D721Med (cell line): ENCODE results near the gene ARMH3.

Experiments
- DNase-seq: peaks from one replicate; pipeline ENCODE4 v3.0.0; 2011; ENCODE audit warnings: low spot score; ENCODE audit not compliant: insufficient read length
- FAIRE-seq: peaks from 2 replicates; lab custom pipeline; 2011; peaks lifted over from hg19 to GRCh38; lab: Jason Lieb, UNC
- TF ChIP-seq, protein P1 (sequence below): IDR thresholded peaks from 2 replicates; pipeline ENCODE4 v1.5.1; 2012; ENCODE audit warnings: mild to moderate bottlenecking, control low read depth; ENCODE audit not compliant: insufficient read depth; ENCODE audit errors: missing control alignments

Gene ARMH3

DNA sequence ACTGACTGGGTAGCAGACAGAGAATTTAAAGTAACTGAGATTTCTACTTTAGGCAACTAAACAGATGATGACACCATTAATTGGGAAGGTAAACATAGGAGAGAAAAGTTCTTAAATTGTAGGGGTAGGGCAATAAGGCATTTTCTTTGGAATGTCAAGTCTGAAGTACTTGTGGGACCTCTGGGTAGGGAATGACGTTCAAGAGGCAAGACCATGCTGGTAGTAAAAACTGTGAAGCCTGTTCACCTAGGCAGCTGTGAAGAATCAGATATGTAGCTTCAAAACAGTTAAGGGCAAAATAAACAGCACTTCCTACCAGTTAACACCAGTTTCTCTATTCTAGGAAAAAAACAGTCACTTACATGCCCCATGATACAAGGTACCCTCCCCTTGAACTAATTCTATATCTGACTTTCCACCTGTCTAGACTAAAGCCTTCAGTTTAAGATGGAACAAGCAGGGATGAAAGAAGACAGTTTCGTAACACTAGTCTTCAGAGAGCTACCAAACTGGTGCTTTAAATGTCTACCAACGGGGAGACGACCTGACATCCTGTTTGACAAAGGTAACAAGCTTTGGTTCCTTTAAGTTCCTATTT lies 149.3 kb downstream of the ARMH3 start:
- TF ChIP-seq, protein P1, sequence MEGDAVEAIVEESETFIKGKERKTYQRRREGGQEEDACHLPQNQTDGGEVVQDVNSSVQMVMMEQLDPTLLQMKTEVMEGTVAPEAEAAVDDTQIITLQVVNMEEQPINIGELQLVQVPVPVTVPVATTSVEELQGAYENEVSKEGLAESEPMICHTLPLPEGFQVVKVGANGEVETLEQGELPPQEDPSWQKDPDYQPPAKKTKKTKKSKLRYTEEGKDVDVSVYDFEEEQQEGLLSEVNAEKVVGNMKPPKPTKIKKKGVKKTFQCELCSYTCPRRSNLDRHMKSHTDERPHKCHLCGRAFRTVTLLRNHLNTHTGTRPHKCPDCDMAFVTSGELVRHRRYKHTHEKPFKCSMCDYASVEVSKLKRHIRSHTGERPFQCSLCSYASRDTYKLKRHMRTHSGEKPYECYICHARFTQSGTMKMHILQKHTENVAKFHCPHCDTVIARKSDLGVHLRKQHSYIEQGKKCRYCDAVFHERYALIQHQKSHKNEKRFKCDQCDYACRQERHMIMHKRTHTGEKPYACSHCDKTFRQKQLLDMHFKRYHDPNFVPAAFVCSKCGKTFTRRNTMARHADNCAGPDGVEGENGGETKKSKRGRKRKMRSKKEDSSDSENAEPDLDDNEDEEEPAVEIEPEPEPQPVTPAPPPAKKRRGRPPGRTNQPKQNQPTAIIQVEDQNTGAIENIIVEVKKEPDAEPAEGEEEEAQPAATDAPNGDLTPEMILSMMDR = no peak
- no peak for FAIRE-seq
- DNase-seq = no peak

DNA sequence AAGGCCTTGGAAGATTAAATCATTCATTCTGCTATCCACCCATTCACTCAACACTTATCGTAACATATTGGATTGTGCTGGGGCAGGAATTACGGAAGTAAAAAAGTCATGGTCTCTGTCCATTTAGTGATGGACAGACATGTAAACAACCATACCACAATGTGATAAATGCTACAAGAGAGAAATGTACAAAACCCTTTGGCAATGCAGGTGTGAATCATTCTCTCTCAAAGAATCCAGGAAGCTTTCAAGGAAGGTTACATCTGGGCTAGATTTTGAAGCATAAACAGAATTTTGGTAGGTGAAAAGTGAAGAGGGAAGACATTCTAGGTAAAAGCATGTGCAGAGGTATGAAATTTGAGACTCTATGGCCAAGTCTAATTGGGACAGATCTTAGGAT lies 150.7 kb downstream of the ARMH3 start:
- TF ChIP-seq, protein P1 = no peak
- FAIRE-seq (no peak), DNase-seq (no peak)

DNA sequence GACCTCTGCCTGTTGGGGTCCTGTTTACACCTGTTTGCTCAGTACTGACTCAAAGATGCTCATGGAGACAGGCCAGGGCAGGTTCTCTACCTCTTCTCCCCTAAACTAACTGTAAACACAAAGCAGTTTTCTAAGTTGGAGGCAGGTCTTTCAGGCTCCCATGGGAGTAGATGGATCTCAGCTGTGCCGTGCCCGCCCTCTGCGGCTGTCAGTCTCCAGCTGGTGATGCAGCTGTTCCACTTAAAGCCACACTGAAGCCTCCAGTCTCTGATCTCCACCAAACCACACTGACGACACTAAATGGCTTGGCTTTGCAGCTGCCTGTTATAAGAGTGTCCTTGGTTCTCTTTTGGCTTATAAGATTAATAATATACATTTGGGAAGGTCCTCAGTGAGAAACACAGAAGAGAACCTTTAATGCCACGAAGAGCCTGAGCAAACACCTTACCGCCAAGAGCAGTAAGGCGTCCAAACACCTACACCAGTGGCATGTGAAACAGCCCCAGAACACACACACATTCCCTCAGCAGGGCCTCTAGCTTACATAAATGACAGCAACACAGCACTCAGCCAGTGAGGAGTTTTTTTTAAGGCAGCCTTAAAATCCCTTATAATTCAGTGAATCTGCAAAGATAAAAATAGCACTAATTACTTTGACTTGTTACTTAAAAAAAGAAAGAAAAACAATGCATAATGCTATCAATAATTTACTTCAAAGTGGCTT lies 152.0 kb downstream of the ARMH3 start:
- DNase-seq (no peak), FAIRE-seq (peak; percentile 29)
- TF ChIP-seq, protein P1 = no peak

DNA sequence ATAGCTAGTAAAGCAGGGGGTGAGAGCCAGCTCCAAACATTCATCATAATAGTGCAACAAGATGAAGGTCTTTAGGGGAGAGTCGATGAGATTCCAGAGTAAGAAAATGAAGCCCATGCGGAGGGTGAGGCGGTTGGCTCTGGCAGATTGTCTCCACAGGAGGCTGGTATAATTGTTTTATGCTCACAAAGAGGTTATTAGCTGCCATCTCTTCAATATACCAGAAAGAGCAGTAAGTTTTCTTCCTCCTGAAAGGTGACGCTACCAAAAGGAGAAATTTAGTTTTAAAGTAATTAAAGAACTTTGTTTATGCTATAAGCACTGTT lies 153.2 kb downstream of the ARMH3 start:
- no peak for FAIRE-seq
- TF ChIP-seq, protein P1 = no peak
- DNase-seq = no peak

DNA sequence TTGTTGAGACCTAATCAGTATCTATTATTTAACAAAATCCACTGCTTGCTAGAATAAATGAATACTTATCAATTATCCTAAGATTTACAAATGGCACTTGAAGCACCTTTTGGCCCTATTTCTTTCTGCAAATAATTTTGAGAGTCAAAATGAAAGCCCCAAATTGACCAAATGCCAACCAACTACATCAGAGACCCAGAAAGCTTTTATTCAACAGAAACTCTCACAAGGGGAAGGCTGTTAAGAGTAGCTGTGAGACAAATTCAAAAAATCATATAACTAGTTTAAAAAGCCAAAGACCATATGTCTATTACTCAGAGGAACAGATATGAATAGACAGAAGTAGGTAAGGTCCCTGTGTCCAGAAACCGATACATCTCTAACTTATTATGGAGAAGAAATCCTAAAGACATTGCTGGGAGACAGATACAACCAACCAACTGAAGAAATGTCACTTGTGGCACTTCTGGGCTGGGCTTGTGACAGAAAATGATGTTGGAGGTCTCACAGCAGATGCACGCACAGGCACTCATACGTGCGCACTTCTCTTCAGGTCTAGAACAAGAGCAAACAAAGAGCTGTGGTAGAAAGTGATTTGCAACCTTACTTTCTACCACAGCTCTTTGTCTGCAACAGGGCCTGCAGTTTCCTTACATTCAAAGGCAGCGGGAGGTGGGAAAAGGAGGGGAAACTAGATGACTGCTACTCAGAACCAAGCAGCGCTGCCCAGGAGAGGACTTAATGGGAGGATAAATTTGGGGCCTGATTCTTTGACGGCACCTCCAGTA lies 153.7 kb downstream of the ARMH3 start:
- FAIRE-seq (no peak), DNase-seq (no peak)
- TF ChIP-seq, protein P1 = no peak

DNA sequence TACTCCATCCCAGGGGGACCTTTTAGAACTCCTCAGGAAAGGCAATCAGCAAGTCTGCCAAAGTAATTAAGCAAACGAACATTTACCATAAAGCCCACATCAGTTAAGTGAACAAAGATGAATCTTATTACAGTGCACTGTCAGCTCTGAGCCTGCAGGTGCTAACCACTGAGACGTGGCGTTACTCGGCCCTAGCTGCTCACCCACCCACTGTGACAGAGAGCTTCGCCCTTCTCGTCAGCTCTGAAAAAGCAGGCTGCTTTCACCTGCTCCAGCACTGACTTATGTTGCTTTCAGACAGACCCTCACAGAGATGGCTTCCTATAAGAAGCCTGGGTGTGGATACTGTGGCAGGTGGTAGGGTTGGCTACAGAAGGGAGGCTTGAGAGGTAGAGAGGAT lies 154.6 kb downstream of the ARMH3 start:
- TF ChIP-seq, protein P1 = no peak
- FAIRE-seq (no peak), DNase-seq (no peak)
